NCI-H1930 (cell line): ENCODE results near the gene SHROOM2.

Experiments
- DNase-seq, 2 experiments: peaks; one replicate each; lab custom pipeline; 2025; lab: John Stamatoyannopoulos, UW

Gene SHROOM2

DNA sequence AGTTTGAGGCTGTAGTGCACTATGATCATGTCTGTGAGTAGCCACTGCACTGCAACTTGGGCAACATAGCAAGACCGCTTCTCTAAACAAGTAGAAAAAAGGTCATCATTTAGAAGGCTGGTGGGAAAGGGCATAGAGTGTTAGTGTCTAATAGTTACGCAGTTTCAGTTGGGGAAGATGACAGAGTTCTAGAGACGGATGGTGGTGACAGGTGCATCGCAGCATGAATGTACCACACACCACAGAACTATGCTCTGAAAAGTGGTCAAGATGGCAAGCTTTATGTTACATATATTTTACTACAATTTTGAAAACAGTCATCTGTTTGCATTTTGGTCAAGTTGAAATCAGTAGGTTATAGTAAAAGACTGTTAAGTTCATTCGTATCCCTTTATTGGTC lies 157.2 kb downstream of the SHROOM2 start:
- no peak for DNase-seq

DNA sequence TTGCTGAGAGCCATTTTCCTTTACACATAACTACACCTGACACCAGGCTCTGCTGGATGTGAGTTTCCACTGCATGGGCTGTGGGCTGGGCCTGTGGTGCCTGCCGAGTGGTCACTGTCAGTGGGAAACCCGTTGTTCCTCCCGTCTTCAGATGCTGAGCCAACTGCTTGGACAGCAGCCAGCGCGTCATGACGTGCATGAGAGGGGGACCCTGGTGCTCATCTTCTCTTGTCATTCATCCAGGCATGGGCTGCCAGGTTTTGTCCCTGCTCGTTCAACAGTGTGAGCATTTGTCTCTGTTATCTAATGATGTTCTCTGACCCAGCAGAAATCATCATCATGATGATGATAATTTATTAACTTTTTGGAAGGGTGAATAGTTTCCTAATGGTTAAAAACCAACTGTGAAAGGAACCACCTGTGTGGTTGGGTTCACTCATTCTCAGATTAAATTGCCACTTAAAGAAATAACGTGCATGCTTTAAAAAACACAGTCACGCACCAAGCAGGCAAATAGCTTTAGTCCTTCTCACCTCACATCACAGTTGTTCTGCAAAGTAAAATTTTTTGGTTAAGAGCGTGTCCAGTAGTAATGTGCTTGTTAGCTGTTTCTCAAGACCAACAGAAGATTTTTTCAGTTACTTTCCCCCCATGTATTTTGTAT lies 161.0 kb downstream of the SHROOM2 start:
- no peak for DNase-seq

DNA sequence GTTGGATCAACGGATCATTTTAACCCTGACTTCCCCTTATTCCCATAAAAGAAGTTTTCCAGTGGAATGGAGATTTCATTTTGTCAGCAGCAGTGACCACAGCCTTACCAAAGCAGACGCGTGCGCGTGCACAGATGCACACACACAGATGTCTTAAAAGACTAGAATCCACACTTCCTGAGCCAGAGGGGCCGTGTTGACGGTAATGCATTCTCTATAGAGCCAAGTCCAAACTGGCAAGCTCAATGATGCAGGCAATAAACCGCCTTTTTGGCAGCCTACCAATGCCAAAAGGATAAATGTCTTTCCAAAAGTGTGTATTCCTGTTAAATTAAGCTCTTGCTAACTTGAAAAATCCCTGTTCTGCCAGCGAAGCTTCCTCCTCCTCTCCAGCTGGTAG lies 162.2 kb downstream of the SHROOM2 start:
- no peak for DNase-seq

DNA sequence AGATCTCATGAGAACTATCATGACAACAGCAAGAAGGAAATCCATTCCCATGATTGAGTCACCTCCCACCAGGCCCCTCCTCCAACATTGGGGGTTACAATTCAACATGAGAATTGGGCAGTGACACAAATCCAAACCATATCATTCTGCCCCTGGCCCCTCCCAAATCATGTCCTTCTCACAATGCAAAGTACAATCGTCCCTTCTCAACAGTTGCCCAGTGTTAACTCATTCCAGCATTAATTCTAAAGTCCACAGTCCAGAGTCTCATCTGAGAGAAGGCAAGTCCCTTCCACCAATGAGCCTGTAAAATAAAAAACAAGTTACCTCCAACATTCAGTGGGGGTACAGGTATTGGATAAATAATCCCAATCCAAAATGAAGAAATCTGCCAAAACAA lies 166.1 kb downstream of the SHROOM2 start:
- DNase-seq: no peak

DNA sequence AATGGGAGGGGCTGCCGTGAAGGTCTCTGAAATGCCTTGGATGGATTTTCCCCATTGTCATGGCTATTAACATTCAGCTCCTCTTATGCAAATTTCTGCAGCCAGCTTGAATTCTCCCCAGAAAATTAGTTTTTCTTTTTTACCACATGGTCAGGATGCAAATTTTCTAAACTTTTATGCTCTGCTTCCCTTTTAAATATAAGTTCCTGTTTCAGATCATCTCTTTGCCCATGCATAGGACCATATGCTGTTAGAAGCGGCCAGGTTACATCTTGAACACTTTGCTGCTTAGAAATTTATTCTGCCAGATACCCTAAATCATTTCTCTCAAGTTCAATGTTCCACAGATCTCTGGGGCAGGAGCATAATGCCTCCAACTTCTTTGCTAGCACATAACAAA lies 167.2 kb downstream of the SHROOM2 start:
- no peak for DNase-seq

DNA sequence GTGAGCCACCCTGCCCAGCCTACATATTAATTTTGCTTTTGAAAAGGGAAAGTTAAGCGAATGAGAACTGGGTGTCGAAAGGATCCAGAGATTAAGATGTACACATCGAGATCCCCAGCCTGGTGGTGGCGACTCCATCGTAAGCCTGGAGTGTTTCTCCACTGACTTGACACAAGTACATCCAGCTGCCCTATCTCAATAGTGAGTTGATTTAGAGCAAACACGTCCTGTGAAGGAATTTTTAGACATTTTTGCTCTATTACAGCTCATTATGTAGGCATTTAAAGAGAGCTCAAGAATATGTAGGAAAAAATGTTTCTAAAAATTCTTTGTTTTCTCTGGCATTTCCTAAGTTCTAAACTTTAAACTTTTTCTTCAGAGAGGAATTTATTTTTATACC lies 169.3 kb downstream of the SHROOM2 start:
- no peak for DNase-seq

DNA sequence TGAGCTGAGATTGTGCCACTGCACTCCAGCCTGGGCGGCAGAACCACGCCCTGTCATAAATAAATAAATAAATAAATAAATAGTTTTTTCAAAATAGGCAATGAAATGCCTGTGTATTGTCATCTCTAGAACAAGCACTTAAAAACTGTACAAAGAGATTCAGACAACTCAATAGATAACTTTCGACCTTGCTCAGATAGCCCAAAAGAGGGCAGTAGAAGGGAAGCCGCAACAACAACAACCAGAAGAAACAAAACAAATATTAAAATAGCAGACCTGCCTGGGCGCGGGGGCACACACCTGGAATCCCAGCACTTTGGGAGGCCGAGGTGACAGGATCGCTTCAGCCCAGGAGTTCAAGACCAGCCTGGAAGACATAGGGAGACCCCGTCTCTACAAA lies 171.5 kb downstream of the SHROOM2 start:
- no peak for DNase-seq

DNA sequence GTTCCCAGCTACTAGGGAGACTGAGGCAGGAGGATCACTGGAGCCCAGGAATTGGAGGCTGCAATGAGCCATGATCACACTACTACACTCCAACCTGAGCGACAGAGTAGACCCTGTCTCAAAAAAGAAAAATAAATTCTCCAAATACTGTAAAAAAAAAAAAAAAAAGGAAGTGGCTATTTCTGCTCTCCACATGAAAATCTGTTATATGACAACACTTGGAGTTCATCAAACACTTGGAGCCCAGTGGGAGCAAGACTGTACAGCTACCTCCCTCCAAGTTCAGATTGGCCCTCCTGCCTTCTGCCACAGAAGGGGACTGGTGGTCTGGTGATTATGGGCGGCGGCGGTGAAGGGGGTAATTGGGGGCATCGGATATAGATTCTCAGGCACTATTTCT lies 172.0 kb downstream of the SHROOM2 start:
- no peak for DNase-seq

DNA sequence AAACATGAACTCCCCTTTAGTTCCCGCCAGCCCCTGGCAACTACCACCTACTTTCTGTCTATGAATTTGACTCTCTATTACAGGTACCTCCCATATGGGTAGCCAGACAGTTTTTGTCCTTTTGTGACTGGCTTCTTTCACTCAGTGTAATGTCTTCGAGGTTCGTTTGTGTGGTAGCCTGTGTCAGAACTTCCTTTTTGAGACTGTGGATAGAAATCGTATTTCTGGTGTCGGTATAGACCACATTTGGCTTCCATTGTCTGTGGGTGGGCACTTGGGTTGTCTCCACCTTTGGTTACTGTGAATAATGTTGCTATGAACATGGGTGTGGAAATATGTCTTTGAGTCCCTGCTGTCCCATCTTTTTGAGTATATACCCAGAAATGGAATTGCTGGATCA lies 175.5 kb downstream of the SHROOM2 start:
- no peak for DNase-seq

DNA sequence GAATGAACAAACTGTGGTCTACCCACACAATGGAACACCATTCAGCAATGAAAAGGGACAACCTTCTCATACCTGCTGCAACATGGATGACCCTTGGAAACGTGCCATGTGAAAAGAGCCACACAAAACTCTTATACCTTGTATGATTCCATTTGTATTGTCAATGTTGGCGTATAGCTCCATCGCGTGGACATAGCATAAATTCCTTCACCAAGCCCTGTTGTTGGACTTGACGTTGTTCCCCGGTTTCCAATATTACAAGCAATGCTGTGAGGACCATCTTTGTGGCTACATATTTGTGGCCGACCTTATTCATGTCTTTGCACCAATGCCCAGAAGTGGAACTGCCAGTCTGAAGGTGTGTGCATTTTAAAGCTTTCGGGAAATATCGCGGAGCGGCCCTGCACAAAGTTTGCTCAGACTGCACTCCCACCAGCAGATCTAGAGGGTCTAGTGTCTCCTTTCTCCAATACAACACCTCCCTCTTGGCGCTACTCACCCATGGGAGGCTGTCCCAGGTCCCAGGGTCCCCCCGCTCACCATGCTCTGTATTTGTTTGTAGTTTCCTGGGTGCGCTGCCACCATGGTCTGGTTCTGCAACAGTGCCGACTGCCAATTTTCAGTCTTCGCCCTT lies 180.7 kb downstream of the SHROOM2 start, which contains the start of gene CLDN34:
CLDN34 (plus strand) TSS at position 584 of the 634 bp plus-strand sequence; CDS start at position 584, 0 bp downstream.
- no peak for DNase-seq

DNA sequence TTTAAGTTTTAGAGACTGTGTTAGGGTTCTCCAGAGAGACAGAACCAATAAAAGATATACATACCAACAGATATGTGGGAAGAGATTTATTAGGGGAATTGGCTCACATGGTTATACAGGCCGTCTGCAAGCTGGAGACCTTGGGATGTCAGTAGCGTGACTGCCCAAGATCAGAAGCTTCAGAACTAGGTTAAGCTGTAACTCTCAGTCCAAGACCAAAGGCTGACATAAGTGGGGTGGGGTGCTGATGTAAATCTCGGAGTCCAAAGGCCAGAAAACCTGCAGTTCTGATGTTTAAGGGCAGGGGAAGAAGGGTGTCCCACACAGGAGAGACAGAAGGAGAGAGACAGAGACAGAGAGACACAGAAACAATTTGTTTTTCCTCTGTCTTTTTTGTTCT lies 191.4 kb downstream of the SHROOM2 start:
- no peak for DNase-seq

DNA sequence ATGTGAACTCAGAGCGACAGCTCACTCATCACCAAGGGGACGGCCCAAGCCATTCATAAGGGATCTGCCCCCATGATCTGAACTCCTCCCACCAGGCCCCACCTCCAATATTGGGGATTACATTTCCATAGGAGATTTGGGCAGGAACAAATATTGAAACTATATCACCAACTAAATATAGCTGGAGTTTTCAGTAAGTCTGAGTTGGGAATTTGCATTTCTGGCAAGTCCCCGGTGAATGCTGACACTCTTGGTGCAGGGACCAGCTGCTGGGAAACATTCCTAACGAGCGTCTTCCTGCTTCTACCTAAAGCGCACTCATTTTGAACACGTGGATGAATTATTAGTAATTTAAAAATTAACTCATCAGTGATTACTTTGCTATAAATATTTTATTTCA lies 194.2 kb downstream of the SHROOM2 start:
- no peak for DNase-seq

DNA sequence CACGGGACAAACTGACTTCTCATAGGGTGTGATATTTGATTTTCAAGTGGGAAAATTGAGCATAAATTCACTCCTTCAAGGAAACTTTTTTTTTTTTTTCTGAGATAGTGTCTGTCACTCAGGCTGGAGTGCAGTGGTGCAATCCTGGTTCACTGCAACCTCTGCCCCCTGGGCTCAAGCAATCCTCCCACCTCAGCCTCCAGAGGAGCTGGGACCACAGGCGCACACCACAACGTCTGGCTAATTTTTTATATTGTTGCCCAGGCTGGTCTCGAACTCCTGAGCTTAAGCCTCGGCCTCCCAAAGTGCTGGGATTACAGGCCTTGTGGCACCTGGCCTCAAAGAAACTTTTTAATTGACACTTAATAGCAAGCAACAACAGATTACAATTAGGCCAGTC lies 194.7 kb downstream of the SHROOM2 start:
- DNase-seq: no peak

DNA sequence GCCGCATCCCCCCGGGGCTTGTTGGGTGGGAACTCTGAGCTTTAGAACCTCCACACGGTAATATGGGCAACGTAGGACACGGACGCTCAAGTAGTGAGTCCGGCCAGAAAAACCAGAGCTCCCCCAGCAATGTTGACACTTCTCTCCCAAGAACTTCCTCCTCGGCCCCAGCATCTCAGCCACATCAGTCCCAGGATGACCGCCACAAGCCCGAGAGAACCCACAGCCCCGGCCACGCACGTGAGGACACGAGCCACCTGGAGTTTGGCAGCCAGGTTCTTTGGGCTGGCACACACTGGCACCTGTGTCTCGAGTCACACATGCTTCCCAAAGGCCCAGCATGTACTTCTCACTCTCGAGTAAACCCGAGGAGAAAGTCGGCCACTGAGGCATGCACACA lies 197.2 kb downstream of the SHROOM2 start:
- DNase-seq: no peak

DNA sequence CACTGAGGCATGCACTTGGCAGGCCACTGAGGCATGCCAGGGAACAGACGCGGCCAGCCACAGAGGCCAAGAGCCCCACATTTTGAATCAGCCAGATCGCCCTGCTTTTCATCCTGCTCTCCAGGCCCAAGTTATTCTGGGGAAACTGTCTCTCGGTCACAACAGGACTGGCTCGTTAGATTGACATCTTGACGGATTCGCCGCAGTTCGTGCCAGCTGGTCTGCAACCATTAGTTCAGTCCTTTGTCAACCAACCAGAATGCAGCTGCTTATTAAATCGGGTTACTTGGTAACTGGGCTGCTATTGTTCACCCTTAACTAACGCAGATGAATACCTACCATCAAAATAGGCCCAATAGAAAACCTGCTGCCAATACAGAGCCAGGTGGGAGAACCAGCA lies 197.6 kb downstream of the SHROOM2 start:
- DNase-seq: no peak

DNA sequence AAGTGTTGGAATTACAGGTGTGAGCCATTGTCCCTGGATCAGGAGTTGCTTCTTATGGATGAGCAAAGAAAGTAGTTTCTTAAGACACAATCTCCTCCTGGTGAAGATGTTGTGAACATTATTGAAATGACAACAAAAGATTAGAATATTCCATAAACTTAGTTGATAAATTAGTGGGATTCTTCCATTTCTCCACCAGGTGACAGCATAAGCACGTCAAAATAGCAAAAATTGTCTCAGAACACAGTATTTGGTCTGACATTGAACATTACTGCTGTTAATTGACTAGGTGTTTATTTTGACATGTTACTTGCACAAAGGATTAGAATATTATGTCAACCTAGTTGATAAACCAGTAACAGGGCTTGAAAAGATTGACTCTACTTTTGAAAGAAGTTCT lies 202.5 kb downstream of the SHROOM2 start:
- DNase-seq: no peak

DNA sequence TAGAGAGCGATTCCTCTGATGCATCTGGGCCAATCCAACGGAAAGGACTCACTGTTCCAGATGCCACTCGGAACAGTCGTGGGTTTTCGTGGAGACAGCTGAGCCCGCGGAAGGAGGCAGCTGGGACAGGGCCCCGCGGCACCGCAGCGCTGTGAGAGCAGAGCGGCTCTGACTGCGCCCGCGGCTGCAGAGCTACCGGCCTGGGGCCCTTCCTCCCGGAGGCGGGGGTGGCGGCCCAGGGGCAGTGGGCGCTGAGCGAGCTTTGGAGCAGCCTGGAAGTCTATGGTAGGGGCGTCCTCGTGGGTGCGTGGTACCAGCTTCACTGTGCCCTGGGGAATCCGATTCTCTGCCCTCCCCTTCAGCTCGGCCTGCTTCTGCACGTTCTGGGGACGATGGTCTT lies 205.8 kb downstream of the SHROOM2 start:
- no peak for DNase-seq

DNA sequence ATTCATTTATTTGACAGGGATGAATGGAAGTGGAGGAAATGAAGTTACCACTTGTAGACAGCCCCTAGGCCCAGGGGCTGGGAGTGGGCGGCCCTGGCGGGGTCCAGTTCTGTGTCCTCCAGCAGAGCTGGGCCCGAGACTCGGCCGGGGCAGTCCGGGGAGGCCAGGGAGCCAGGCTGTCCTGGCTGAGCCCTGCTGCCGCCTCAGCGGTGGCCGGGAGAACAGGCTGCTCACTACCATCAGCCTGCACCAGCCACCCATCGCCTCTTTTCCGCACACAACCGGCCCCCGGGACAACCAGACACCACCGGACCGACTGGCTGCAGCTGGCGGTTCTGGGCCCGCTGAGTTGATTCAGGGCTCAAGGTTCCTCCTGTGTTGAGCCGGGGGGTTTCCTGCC lies 206.5 kb downstream of the SHROOM2 start:
- DNase-seq: no peak

DNA sequence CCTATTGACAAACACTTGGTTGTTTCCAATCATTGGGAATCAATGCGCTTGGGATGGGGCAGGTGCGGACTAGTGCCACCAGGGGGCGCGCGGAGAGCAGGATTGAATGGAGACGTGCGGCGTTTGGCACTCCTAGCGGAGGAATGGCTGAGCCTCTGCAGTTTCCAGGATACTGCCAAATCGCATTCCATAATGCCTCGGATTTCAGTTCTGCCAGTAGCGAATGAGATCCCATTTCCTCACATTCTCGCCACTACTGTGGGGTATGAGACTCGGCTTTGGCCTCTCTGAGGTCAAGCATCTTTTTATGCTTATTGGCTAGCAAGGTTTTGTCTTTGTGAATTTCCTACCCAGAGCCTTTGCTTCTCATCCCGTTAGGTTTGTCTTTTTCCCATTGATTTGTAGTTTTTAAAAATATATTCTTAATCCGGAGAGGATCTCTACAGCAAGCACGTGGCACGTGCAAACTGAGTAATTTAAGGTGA lies 209.7 kb downstream of the SHROOM2 start:
- peak; percentile 29 to 55 for DNase-seq

DNA sequence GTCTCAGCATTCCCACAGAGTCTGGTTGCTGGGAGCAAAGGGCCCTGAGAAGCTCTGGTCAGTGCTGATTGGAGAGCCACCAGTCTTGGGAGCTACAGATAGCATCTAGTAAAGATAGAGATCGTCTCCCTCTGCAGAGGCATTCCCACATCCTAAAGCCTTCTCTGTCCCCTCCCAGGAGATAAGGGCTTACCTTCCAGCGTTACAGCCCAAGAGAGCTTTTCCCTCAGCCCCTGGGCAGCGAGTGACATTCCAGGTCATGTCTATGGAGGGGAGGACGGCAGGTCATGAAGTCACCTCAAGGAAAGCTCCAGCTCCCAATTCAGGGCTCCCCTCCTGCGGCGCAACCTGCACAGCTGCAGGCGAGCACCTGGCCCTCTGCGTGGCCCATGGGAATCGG lies 210.8 kb downstream of the SHROOM2 start:
- DNase-seq: no peak

DNA sequence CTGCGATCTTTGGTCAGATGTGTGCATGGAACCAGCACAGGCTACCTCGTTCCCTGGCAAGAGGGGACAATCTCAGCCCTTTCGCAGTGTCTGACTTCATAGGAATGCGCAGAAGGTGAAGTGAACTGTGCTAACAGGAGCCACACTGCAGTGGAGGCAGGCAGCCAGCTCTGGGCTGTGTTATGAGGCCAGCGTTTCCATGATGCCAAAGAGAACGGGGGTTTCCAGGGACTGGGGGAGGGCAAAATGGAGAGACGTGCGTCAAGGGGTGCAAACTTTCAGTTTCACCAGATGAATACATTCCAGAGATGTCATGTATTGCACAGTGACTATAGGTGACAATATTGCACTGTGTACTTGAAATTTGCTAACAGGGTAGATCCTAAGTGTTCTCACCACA lies 211.3 kb downstream of the SHROOM2 start:
- DNase-seq: no peak
